Measurements from ENCODE around the gene WNT16.
"Not testable (repeated sequence)": the region's sequence is repeated elsewhere in the genome, so short reads cannot be mapped to it uniquely, and the experiment has no call there.

Gene WNT16

DNA sequence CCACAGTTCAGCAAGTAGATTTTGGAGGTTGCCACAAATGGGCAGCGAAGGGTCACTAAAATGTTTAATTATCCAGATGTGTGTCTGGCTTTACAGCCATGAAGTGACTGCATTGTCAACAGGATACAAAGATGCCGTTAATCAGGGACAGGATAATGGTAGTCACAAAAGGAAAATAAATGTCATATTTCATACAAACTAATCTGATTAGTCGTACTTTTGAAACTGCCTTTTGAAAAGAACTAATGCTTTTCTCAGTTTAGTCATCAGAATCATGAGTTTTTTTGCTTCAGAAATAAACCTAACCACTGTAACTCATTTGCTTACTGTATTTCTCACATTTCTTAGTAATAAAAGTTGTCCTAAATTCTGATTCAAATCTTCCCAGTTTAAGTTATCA lies 22.2 kb upstream of the WNT16 start:
- no peak for DNase-seq (ENCODE audit: low read depth)

DNA sequence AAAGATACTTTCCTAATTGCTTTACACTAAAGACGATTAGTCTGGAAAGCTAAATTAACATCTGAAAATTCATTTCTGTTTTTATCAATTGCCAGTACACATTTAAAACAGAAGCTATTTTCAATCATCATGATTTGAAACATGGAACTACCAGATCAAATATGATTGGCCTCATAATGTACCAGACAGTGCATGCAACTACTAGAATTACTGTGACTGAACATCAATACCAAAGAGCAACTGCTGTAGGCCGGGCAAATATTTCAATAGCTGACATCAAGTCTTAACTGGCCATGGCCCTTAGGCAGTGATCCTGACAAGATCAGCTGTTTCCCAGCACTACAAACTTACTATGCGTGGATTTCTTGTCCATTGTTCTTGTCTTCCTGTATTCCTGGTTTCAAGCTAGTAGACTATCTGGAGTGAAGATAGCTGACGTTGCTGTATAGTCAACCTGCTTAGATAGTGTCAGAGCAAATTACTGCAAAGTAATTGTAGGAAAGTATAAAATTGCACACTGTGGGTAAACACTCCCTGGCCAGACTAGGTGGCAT lies 21.7 kb upstream of the WNT16 start:
- no peak for DNase-seq (ENCODE audit: low read depth)

DNA sequence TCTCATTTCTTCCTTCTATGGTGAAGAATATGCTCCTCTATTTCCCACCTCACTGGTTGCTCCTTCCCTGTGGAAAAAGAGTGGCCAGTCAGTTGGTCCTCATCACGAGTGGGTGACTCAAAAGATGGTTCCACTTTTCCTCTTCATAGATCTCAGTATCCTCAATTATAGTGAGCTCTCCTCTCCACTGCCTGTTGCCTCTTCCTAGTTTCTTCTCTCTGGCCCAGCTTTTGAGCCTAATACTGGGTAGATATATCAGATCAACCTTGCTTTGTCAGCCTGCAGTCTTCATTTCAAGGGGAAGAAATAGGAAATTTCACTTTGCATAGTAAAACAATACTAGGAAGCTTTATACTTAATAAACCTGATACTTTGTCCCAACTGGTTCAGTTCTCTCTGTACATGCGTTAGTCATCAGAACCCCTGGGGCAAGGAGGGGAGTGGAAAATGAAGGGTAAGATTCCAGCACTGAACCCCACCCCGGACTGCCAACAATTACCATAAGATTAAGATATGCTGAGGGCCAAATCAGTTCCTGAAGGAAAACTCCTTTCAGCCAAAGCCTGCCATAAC lies 15.5 kb upstream of the WNT16 start:
- no peak for DNase-seq (ENCODE audit: low read depth)

DNA sequence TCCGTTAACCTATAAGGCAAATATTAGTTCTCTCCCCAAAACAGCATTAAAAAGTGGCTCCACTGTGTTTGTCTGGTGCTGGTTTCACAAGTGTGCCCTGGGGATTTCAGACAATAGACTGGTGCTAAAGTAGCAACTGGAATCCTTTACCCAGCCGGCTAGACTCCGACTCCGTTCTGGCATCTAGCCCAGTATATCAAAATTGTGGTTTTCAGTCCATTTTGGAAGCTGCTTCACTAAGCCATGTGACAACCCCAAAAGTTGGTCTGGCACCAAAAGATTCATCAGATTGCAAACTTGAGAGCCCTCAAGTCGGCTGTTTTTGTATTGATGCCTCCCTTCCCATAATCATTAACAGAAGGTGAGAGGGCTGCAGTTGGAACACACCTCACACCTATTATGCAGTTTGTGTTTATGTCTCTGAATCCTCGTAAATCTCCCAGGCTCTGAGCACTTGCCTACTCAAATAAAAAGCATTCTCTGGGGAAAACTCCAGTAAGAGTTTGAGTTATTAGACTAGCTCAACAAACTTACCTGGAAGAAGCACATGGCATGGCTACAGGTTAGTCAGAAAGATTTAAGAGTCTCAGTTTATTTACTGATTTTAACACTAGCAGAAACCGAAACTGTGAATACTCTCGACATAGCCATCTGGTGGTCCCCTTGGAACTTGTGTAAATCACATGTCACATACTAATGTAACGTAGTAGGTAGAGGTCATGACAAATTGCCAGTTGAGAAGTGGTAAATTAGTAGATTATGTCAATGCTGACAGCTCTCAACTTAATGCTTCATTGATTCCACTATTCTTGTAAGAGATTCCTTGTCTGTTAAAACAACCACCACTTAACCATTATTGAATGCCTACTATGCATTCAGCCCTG lies 14.8 kb upstream of the WNT16 start:
- no peak for DNase-seq (ENCODE audit: low read depth)

DNA sequence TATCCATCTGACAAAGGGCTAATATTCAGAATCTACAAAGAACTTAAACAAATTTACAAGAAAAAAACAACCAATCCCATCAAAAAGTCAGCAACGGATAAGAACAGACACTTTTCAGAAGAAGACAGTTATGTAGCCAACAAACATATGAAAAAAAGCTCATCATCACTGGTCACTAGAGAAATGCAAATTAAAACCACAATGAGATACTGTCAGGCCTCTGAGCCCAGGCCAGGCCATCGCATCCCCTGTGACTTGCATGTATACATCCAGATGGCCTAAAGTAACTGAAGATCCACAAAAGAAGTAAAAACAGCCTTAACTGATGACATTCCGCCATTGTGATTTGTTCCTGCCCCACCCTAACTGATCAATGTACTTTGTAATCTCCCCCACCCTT lies 13.6 kb upstream of the WNT16 start:
- DNase-seq (ENCODE audit: low read depth): not testable (repeated sequence)

DNA sequence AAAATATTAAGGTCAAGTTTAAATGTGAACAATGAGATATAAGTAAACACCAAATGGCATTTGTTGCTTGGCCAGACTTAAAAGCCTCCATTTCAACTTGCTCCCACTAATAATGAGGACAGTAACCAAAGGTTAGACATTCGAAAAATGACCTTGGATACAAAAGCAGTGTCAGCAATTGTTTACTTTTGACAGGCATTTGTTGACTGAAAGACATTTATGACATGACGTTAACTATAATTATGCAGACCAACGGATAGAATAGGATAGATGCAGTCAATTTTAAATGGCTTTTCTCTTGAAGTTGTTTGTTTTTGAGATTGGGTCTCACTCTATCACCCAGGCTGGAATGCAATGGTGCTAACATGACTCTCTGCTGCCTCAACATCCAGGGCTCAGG lies 6.3 kb upstream of the WNT16 start:
- DNase-seq (ENCODE audit: low read depth): no peak

DNA sequence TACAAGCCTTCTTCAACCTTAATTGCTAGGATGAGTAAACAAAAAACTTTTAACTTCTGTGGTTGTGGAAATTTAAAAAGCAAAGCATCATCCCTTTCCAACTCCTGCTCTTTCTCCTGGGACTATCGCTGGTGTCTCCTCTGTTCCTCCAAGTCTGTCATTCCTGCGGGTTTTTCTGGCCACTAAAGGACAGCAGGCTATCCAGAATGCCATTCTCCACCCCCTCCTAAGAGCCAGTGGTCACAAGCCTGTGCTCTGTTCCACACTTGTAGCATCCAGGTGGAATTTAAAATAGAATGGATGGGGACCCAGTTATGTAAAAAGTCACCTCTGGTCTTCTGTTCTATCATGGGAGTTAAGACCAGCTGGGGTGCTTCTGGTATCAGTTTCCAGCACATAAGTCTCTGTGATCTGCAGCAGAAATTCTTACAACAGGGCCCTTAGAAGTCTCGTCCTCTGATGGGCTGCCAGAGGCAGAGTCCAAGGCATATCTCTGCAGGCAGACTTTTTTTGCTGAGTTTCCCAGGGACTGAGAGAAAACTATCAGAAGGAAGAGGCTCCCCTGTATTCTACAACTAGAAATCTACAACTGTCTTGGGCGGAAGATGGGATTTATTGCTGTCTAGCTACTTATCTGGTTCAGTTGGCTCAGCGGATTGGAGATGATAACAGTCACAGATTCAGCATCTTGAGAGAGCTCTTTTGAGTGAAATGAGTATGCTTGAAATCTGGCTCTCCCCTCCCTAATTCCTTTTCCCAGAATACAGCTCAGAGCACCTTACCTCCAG lies 5.1 kb upstream of the WNT16 start:
- no peak for DNase-seq (ENCODE audit: low read depth)

DNA sequence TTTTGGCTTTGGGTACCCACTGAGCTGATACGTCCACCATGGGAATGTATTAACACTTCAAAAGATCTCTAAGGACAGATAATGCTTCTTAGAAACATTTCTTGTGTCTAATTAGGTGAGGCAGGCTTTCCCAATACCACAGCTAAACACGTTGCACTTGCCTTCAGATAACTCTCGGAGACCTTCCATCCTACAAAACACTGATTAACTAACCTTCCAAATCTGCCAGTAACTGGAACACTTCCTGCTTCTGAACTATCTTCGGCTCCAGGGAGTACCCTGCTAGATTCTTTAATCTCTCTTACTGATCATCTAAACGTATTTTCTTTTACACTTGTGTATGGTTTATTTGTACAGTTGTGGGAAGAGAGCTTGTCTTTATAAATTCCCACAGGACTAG lies 1.1 kb upstream of the WNT16 start:
- no peak for DNase-seq (ENCODE audit: low read depth)

DNA sequence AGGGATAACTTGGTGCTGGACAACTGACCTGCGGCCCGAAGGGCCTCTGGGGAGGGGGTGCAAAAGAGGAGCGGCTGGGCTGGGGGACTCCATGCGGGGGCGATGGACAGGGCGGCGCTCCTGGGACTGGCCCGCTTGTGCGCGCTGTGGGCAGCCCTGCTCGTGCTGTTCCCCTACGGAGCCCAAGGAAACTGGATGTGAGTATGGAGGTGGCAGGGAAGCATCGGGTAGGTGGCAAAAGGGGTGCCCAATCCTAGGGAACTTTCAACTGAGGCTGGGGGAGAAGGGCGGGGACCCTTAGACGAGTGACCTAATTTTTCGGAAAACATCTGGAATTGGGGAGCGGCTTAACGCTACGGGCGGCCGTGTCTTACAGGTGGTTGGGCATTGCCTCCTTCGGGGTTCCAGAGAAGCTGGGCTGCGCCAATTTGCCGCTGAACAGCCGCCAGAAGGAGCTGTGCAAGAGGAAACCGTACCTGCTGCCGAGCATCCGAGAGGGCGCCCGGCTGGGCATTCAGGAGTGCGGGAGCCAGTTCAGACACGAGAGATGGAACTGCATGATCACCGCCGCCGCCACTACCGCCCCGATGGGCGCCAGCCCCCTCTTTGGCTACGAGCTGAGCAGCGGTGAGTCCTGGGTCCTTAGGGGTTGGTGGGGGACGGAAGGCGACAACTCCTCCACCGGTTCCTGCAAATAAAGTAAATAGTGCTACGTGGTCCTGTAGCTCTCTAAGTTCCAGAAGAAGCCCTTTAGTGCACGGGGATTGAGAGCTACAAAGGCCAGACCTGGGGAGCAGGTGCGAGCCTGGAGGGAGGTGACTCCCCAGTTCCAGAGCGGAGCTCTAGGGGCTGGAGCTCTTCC lies 622 bp downstream of the WNT16 start:
- no peak for DNase-seq (ENCODE audit: low read depth)

DNA sequence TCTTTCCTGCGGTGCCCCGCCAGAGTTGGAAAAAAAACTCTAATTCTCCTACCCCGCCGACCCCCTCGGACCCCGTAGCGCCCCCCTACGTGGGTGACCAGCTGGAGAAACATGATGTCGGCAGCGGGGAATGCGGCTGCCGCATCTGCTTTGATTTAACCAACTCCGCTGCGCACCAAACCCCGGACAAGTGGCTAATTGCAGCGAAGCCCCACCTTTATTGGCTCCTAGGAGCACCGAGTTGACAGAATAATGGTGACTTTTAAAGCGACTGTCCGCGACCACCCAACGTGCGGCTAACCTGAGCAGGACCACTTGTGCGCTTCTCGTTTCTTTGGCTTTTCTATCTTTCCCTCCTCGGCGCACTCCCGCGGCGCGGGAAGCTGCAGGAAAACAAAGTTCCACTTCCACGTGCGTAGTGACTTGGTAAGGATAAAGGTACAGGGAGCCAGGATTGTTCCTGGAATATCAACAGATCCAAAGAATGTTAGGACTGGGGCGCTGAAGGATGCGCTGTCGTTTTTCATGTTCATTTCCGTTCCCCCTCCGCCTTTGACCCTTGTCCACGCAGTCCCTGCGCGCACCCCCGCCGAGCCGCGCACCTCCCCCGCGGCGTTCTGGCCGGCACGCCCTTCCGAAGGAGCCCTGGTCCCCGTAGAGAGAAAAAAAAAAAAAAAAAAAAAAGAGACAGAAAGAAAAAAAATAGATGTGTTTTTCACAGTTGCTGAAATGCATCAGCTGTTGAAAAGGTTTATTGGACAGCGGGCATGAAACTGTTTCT lies 1.4 kb downstream of the WNT16 start:
- no peak for DNase-seq (ENCODE audit: low read depth)

DNA sequence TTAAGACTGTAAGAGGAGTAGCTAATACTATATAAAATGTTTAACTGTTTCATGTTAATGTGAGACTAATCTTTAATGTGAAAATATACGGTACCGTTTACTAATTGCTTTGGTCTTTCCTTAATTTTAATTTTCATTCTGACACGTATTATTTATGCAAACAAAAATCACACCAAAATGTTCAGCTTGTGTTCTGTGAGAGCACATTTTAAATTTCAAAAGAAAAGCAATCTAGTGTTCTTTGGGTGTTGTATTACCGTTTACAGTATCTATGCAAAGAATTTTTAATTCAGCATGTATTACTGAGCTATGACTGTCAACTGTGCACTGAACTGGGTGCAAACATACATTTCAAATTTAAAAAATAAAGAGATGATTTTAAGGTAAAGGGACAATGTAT lies 2.2 kb downstream of the WNT16 start:
- DNase-seq (ENCODE audit: low read depth): no peak

DNA sequence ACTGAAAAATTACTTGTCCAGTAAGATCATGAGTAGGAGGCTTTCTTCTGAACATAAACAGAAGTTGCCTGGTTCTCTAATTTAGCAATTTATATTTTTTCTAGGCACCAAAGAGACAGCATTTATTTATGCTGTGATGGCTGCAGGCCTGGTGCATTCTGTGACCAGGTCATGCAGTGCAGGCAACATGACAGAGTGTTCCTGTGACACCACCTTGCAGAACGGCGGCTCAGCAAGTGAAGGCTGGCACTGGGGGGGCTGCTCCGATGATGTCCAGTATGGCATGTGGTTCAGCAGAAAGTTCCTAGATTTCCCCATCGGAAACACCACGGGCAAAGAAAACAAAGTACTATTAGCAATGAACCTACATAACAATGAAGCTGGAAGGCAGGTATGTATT lies 2.8 kb downstream of the WNT16 start:
- DNase-seq (ENCODE audit: low read depth): no peak

DNA sequence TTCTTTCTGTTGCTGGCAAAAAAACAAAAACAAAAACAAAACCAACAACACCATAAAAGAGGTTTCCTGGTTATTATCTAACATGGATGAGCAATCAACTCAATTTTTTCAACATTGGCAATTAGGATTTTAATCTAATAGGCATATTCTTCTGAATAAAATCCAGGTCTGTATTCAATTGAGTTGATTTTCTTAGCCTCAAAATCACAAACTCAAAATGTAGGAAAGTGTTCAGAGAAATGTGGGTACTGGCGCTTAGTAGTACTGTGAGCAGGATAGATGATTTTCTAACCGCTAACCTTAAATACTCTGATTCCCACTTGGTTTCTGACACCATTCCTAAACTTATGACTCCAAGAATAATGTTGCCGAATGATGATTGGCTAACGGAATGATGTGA lies 5.6 kb downstream of the WNT16 start:
- DNase-seq (ENCODE audit: low read depth): no peak

DNA sequence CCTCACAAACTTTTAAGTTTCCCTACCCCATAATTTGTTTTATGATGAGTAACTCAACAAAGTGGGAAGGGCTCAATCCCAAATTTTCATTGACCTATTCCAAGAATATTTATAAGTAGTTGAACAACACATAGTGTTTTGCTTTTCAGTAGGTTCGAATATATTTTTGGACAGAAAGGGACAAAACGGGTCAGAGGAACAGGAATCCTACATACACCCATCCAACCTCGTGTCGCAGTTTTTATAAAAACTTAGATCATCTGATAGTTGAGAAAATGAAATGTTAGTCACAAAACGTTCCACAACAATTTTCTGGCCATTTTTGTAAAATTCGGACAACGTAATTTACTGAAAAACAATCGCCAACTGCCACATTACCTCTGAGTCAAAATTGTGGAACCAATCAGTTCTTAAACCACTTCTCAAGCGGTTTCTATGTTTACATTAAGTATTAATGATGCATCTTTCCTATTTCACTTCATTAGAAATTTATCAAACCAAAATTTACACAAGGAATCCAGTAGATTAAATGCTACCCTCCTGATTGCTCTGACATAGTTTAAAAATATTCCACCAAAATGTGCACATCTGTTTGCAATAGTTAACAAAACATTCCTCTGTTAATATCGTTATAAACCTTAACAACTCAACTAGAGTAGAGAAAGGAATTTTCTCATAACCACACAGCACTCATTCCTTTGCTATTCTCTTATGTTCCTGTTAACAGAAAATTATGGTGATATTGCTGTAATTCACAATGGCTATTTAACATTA lies 6.3 kb downstream of the WNT16 start:
- no peak for DNase-seq (ENCODE audit: low read depth)

DNA sequence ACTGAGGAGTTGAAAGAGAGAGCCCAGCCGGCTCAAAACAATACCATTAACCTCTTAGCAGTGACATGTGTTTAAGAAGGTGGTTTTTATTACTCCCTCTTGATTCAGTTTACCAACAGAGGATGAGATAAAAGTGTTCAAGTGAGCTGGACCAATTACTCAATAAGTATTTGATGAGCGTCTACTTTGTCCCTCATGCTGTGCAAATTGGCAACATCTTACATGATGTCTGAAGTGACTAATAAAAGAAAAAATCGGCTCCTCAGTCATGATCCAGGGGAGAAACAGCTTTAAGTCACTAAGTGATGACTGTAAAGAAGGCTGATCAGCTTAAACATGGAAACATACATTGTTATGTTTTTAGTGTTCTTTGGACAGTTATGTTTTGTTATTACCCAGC lies 7.8 kb downstream of the WNT16 start:
- DNase-seq (ENCODE audit: low read depth): no peak

DNA sequence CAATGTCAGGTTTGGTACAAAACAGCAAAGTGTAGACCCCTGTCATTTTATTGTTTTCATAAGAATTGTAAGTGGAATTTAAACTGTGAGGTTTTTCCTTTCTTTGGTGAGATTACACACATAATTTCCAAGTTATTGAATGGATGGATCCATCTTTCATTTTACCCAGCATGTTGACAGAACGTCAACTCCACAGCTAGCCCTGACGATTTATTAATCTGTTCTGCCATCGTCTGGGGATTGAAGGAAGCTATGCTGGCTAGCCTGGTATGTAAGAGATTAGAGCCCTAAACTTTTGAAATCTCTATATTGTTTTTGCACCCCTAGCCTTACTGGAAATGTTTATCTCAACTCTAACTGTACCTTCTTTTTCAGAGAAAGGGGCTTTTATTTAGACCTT lies 8.6 kb downstream of the WNT16 start:
- DNase-seq (ENCODE audit: low read depth): no peak

DNA sequence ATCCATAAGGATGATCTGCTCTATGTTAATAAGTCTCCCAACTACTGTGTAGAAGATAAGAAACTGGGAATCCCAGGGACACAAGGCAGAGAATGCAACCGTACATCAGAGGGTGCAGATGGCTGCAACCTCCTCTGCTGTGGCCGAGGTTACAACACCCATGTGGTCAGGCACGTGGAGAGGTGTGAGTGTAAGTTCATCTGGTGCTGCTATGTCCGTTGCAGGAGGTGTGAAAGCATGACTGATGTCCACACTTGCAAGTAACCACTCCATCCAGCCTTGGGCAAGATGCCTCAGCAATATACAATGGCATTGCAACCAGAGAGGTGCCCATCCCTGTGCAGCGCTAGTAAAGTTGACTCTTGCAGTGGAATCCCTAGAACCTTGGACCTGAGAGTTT lies 10.3 kb downstream of the WNT16 start:
- DNase-seq (ENCODE audit: low read depth): no peak

DNA sequence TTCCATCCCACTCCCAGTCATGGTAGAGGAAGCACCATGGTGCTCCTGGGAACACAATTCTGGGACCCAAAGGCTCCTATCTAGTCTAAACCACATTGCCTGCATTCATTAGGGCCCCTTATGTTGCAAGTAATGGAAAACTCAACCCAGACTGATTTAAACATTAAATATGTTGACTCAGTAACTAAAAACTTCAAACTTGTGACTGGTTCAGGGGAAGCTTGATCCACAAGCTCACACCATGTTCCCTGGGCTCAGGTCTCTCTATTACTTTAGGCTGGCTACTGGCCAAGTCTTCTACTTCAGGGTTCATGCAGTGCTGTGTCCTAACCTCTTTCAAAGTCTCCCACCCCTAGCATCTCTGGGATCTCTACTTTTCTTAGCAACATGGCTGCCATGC lies 13.1 kb downstream of the WNT16 start:
- no peak for DNase-seq (ENCODE audit: low read depth)

DNA sequence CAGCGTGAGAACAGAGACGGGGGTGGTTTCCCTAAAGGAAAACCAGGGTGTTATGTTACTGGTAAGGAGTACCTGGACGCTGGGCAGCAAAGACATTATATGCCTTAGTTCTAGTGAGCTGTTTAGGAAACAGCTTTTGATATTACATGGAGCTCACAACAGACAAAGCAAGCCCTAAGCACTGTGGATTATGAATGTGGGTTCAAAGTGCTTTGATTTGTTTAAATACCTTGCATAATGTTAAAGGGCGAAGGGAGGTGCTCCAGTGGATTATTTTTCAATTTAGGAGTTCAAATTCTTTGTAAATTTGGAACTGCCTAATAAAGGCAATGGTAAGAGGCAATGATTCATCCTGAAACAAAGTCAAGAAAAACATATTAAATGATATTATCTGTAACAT lies 13.8 kb downstream of the WNT16 start:
- no peak for DNase-seq (ENCODE audit: low read depth)

DNA sequence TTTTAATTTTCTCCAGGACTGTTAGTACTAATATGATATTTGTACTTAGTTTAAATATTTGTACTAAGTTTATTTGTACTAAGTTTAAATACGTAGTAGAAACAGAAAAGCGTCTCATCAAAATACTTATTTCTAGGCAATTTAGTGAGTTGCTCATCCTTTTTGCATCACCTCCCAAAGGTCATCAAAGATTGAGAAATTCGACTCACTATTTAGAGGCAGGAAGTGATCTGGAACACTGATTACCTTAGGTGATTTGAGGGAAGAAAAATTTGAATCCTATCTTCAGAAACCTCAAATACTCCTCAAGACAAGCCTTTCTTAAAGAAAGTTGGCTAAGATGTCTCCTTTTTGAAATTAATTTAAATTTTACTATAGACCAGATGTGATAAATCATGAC lies 14.5 kb downstream of the WNT16 start:
- no peak for DNase-seq (ENCODE audit: low read depth)

Data from HS-5 (cell line).